Tibial artery (tissue), 4 donors: Measurements from ENCODE around the gene FGF13.
A peak's percentile ranks its signal among the peaks of the same experiment; 100 is the strongest.

ENCODE experiments used
- DNase-seq, 2 donors: peaks; one replicate each; pipeline ENCODE4 v3.0.0-alpha.2; 2019
- H3K27ac ChIP-seq, 2 donors: fragments of 200-600 bp; sonication (generic) in 1 of 2; 1 replicate in 1 of 2; 2 replicates in 1 of 2; pipeline ENCODE4 v1.5.1; 2018 to 2019; ENCODE audit warnings: mild to moderate bottlenecking in 1 of 2
- H3K27me3 ChIP-seq, 2 donors: fragments of 200-600 bp; sonication (generic) in 1 of 2; one replicate each; pipeline versions ENCODE4 v1.5.1 to v1.6.0; 2016 to 2019
- H3K36me3 ChIP-seq, 3 donors: fragments of 200-600 bp; sonication (generic) in 2 of 3; one replicate each; pipeline ENCODE4 v1.5.1; 2016 to 2019; ENCODE audit warnings: mild to moderate bottlenecking in 2 of 3
- H3K4me1 ChIP-seq, 4 donors: fragments of 200-600 bp; sonication (generic) in 2 of 4; 1 replicate in 3 of 4; 2 replicates in 1 of 4; pipeline ENCODE4 v1.5.1; 2016 to 2019
- H3K4me3 ChIP-seq, 2 donors: fragments of 200-600 bp; sonication (generic) in 1 of 2; 1 replicate in 1 of 2; 2 replicates in 1 of 2; pipeline ENCODE4 v1.5.1; 2018 to 2019; ENCODE audit warnings: mild to moderate bottlenecking in 2 of 2
- H3K9me3 ChIP-seq, 3 donors: fragments of 200-600 bp; sonication (generic) in 1 of 3; one replicate each; pipeline ENCODE4 v1.5.1; 2016 to 2019
- CTCF ChIP-seq, 2 experiments: fragments of 200-600 bp in 1 of 2; fragments of 450-650 bp in 1 of 2; IDR thresholded peaks; one replicate each; pipeline ENCODE4 v1.5.1; 2017 to 2019; ENCODE audit warnings: antibody characterized with exemption in 2 of 2, mild to moderate bottlenecking in 1 of 2, moderate library complexity in 1 of 2
- intact Hi-C: fragments of 100-400 bp; cut with DNase I; formaldehyde crosslinking; loops from one replicate; pipeline ENCODE4 v1.15.0; 2023; ENCODE audit warnings: low total_unique reads

The FGF13 gene

GRCh38 chrX:138711399-138712347, at the start of gene FGF13:
TSS of gene FGF13 (minus strand) at chrX:138711717. CDS start at chrX:138711003, 714 bp downstream.
- intact Hi-C loops, result no loop called here
- DNase-seq, result peak; percentile 20 to 72

GRCh38 chrX:138759217-138759943, 47.9 kb upstream of the FGF13 start:
- no peaks in the 10 kb centered on the region for H3K9me3 ChIP-seq
- intact Hi-C loops, result no loop called here
- H3K27me3 ChIP-seq, result no peaks in the 10 kb centered on the region
- DNase-seq, result no peak
- H3K4me3 ChIP-seq, result no peak overlapping the region
- H3K27ac ChIP-seq, result no peak overlapping the region
- TF ChIP-seq CTCF (IDR thresholded peaks at IDR 0.05), result no peak
- H3K36me3 ChIP-seq, result no peaks in the 10 kb centered on the region
- H3K4me1 ChIP-seq, result no peaks in the 10 kb centered on the region

More at GRCh38 chrX:138711399-138712347, at the start of gene FGF13:
- Histone ChIP-seq H3K27ac (peak within 1 kb of the TSS; percentile 67 to 85), H3K9me3 (no peaks in the 10 kb centered on the region), H3K4me1 (peaks cover 0 to 38% (median 0%) of the 10 kb centered on the region in 4 donors), H3K4me3 (peak within 1 kb of the TSS; percentile 60 to 75), H3K27me3 (no peaks in the 10 kb centered on the region), H3K36me3 (no peaks in the 10 kb centered on the region)
- TF ChIP-seq CTCF (IDR thresholded peaks at IDR 0.05), result peak; percentile 30 to 40

GRCh38 chrX:138756234-138756633, 44.7 kb upstream of the FGF13 start:
- Histone ChIP-seq H3K36me3 (no peaks in the 10 kb centered on the region), H3K4me3 (no peak overlapping the region), H3K9me3 (no peaks in the 10 kb centered on the region), H3K27me3 (no peaks in the 10 kb centered on the region), H3K4me1 (no peaks in the 10 kb centered on the region), H3K27ac (no peak overlapping the region)
- TF ChIP-seq CTCF (IDR thresholded peaks at IDR 0.05), result peak in 1 of 2 experiments; percentile 8
- DNase-seq, result peak; percentile 23 to 58
- intact Hi-C loops, result no loop called here

- Histone ChIP-seq H3K9me3 (no peaks in the 10 kb centered on the region), H3K4me3 (no peak overlapping the region), H3K27ac (no peak overlapping the region), H3K36me3 (no peaks in the 10 kb centered on the region), H3K27me3 (no peaks in the 10 kb centered on the region), H3K4me1 (no peaks in the 10 kb centered on the region)
- intact Hi-C loops, result no loop called here
- TF ChIP-seq CTCF (IDR thresholded peaks at IDR 0.05), result no peak
- DNase-seq, result no peak
Measured at GRCh38 chrX:138754861-138755260, 43.3 kb upstream of the FGF13 start.

GRCh38 chrX:138748480-138748879, 37.0 kb upstream of the FGF13 start:
- H3K27me3 ChIP-seq, result no peaks in the 10 kb centered on the region
- DNase-seq, result no peak
- TF ChIP-seq CTCF (IDR thresholded peaks at IDR 0.05), result peak; percentile 35 to 39

More at GRCh38 chrX:138748480-138748879, 37.0 kb upstream of the FGF13 start:
- Histone ChIP-seq H3K4me1 (no peaks in the 10 kb centered on the region), H3K9me3 (no peaks in the 10 kb centered on the region), H3K27ac (no peak overlapping the region), H3K4me3 (no peak overlapping the region), H3K36me3 (no peaks in the 10 kb centered on the region)
- intact Hi-C loops, result loop anchor here (5.0 kb wide), 3 partner anchors 451 to 621 kb away; no protein-coding TSS in a partner anchor
